IMR-90 (cell line): ENCODE results near the gene MIEN1. TPM values are rescaled to one million over a fixed set of nuclear protein-coding genes. Genes with fewer than 3 reads are reported as not detected.

Source experiments
- ATAC-seq: fragments of 200-7000 bp; cut with Tn5 transposase; 2 replicates; pipeline ENCODE4 v1.9.1; 2020; ENCODE audit warnings: low read depth, mild to moderate bottlenecking, moderate library complexity
- BruUV-seq: library from RNA; stranded (reverse); fragments of 400-500 nt; replicated peaks from 2 replicates; lab custom pipeline; 2021; lab: Mats Ljungman, UMichigan
- CTCF ChIA-PET: fragments of 300-600 bp; formaldehyde crosslinking; extraction: SDS; loops from one replicate; lab custom pipeline; 2021; ENCODE audit warnings: antibody characterized with exemption; lab: Yijun Ruan, JAX
- POLR2A ChIA-PET: fragments of 300-600 bp; sonication (Branson Sonifier 250); formaldehyde crosslinking; loops from one replicate; lab custom pipeline; 2022; ENCODE audit warnings: antibody characterized with exemption; ENCODE audit not compliant: unreplicated experiment; lab: Charles Lee
- DNase-seq: peaks from one replicate; pipeline ENCODE4 v3.0.0; 2013
- H2AFZ ChIP-seq: replicated peaks from 2 replicates; pipeline ENCODE3; 2013; ENCODE audit warnings: low read length, mild to moderate bottlenecking; ENCODE audit not compliant: poor library complexity
- H2AK5ac ChIP-seq: 2 replicates; pipeline ENCODE4 v1.6.1; 2013; ENCODE audit warnings: low read depth, low read length, inconsistent platforms
- H2AK9ac ChIP-seq: replicated peaks from 2 replicates; pipeline ENCODE3; 2013; ENCODE audit warnings: mild to moderate bottlenecking, low read depth, low read length, moderate library complexity; ENCODE audit not compliant: poor library complexity
- H2BK120ac ChIP-seq: 2 replicates; pipeline ENCODE4 v1.6.1; 2013; ENCODE audit warnings: low read depth, low read length, inconsistent platforms
- H2BK15ac ChIP-seq: 3 replicates; pipeline ENCODE4 v1.6.1; 2013; ENCODE audit warnings: low read depth, low read length, inconsistent platforms
- H2BK20ac ChIP-seq: 2 replicates; pipeline ENCODE4 v1.6.1; 2013; ENCODE audit warnings: low read depth, mild to moderate bottlenecking, inconsistent platforms, low read length, moderate library complexity
- H2BK5ac ChIP-seq: 2 replicates; pipeline ENCODE4 v1.6.1; 2013; ENCODE audit warnings: mild to moderate bottlenecking, low read depth, low read length, inconsistent platforms; ENCODE audit not compliant: poor library complexity, severe bottlenecking
- H3K14ac ChIP-seq: replicated peaks from 2 replicates; pipeline ENCODE4 v1.6.1; 2013; ENCODE audit warnings: low read depth, low read length, inconsistent platforms
- H3K18ac ChIP-seq: 2 replicates; pipeline ENCODE4 v1.6.1; 2013; ENCODE audit warnings: low read depth, low read length, control low read depth
- H3K23ac ChIP-seq: 2 replicates; pipeline ENCODE4 v1.6.1; 2013; ENCODE audit warnings: low read depth, low read length, inconsistent platforms
- H3K27ac ChIP-seq: 2 replicates; pipeline ENCODE4 v1.5.1; 2013; ENCODE audit warnings: mild to moderate bottlenecking, control low read depth, low read length; ENCODE audit not compliant: insufficient read depth
- H3K27me3 ChIP-seq: 2 replicates; pipeline ENCODE4 v1.6.1; 2013; ENCODE audit warnings: low read length; ENCODE audit not compliant: control insufficient read depth, insufficient read depth
- H3K36me3 ChIP-seq: 2 replicates; pipeline ENCODE4 v1.6.1; 2013; ENCODE audit warnings: low read length, mixed read lengths; ENCODE audit not compliant: control insufficient read depth, insufficient read depth
- H3K4ac ChIP-seq: 2 replicates; pipeline ENCODE4 v1.6.1; 2013; ENCODE audit warnings: low read depth, low read length, inconsistent platforms
- H3K4me1 ChIP-seq: 2 replicates; pipeline ENCODE4 v1.6.1; 2013; ENCODE audit warnings: low read length, mixed read lengths; ENCODE audit not compliant: control insufficient read depth, insufficient read depth
- H3K4me2 ChIP-seq: 2 replicates; pipeline ENCODE4 v1.6.1; 2013; ENCODE audit warnings: low read depth, mild to moderate bottlenecking, control low read depth, low read length, moderate library complexity
- H3K4me3 ChIP-seq: 2 replicates; pipeline ENCODE4 v1.5.1; 2013; ENCODE audit warnings: low read depth, mild to moderate bottlenecking, control low read depth, low read length, moderate library complexity; ENCODE audit not compliant: insufficient read depth
- H3K56ac ChIP-seq: 2 replicates; pipeline ENCODE4 v1.6.1; 2013; ENCODE audit warnings: low read length, inconsistent platforms; ENCODE audit not compliant: insufficient read depth; ENCODE audit errors: extremely low read depth
- H3K79me1 ChIP-seq, 2 experiments: 2 replicates each; pipeline ENCODE4 v1.6.1; 2013; ENCODE audit warnings: low read length in 2 of 2, inconsistent platforms in 1 of 2, low read depth in 1 of 2
- H3K9ac ChIP-seq: 2 replicates; pipeline ENCODE4 v1.6.1; 2013; ENCODE audit warnings: low read depth, low read length, control low read depth
- H3K9me1 ChIP-seq: 2 replicates; pipeline ENCODE4 v1.6.1; 2013; ENCODE audit warnings: low read length, inconsistent platforms; ENCODE audit not compliant: insufficient read depth
- H3K9me3 ChIP-seq: 2 replicates; pipeline ENCODE4 v1.6.1; 2013; ENCODE audit warnings: low read length; ENCODE audit not compliant: control insufficient read depth, insufficient read depth
- H4K20me1 ChIP-seq: 2 replicates; pipeline ENCODE4 v1.6.1; 2013; ENCODE audit warnings: low read length, inconsistent platforms; ENCODE audit not compliant: insufficient read depth
- H4K5ac ChIP-seq: 2 replicates; pipeline ENCODE4 v1.6.1; 2013; ENCODE audit warnings: mild to moderate bottlenecking, low read depth, low read length, control low read depth
- H4K8ac ChIP-seq, 2 experiments: 2 replicates each; pipeline ENCODE4 v1.6.1; 2013; ENCODE audit warnings: low read depth in 2 of 2, low read length in 2 of 2, control low read depth in 1 of 2, inconsistent platforms in 1 of 2
- H4K91ac ChIP-seq: 2 replicates; pipeline ENCODE4 v1.6.1; 2013; ENCODE audit warnings: low read depth, low read length, inconsistent platforms; ENCODE audit not compliant: insufficient read depth
- CHD1 ChIP-seq: IDR thresholded peaks from 2 replicates; pipeline ENCODE4 v1.6.1; 2012; ENCODE audit warnings: low read depth, low read length, improper control_type of control experiment
- CTCF ChIP-seq: conservative IDR thresholded peaks from 2 replicates; pipeline ENCODE4 v1.5.1; 2012; ENCODE audit warnings: mild to moderate bottlenecking, low read depth, low read length, improper control_type of control experiment
- ELK1 ChIP-seq: fragments of 150-350 bp; IDR thresholded peaks from 2 replicates; pipeline ENCODE4 v1.6.1; 2016; ENCODE audit warnings: low read depth, mild to moderate bottlenecking, low read length, moderate library complexity, borderline replicate concordance
- FOS ChIP-seq: fragments of 150-350 bp; IDR thresholded peaks from 2 replicates; pipeline ENCODE4 v1.6.1; 2016; ENCODE audit warnings: low read depth, low read length
- MAFK ChIP-seq: IDR thresholded peaks from 2 replicates; pipeline ENCODE4 v1.6.1; 2012; ENCODE audit warnings: low read depth, low read length, improper control_type of control experiment
- MAZ ChIP-seq: IDR thresholded peaks from 2 replicates; pipeline ENCODE4 v1.6.1; 2012; ENCODE audit warnings: low read depth, mild to moderate bottlenecking, low read length, improper control_type of control experiment, moderate library complexity, borderline replicate concordance
- MXI1 ChIP-seq: IDR thresholded peaks from 2 replicates; pipeline ENCODE4 v1.6.1; 2012; ENCODE audit warnings: low read depth, mild to moderate bottlenecking, low read length, moderate library complexity, borderline replicate concordance
- NFE2L2 ChIP-seq: fragments of 150-350 bp; IDR thresholded peaks from 2 replicates; pipeline ENCODE4 v1.6.1; 2016; ENCODE audit warnings: low read depth, mild to moderate bottlenecking, low read length
- POLR2A ChIP-seq: IDR thresholded peaks from 2 replicates; pipeline ENCODE4 v1.6.1; 2012; ENCODE audit warnings: mild to moderate bottlenecking, low read depth, low read length
- RAD21 ChIP-seq: IDR thresholded peaks from 2 replicates; pipeline ENCODE4 v1.6.1; 2012; ENCODE audit warnings: low read length, improper control_type of control experiment
- RCOR1 ChIP-seq: IDR thresholded peaks from 2 replicates; pipeline ENCODE4 v1.6.1; 2012; ENCODE audit warnings: mild to moderate bottlenecking, low read length, improper control_type of control experiment; ENCODE audit not compliant: insufficient replicate concordance
- RFX5 ChIP-seq: IDR thresholded peaks from 2 replicates; pipeline ENCODE4 v1.8.0; 2012; ENCODE audit warnings: low read depth, mild to moderate bottlenecking, low read length, moderate library complexity
- WGBS, 2 experiments: methylation state at CpG; one replicate each; pipeline versions ENCODE4 v1.1.5 to v1.1.7; 2013; ENCODE audit warnings: missing lambda C conversion rate in 2 of 2; ENCODE audit not compliant: insufficient read length in 1 of 2; ENCODE audit errors: extremely low coverage in 2 of 2; 5-methylcytosine and 5-hydroxymethylcytosine counted together
- dilution Hi-C: fragments of 300-500 bp; cut with HindIII; formaldehyde crosslinking; loops from one replicate; pipeline ENCODE4 v1.14.3; 2018; ENCODE audit warnings: low sequenced_read_pairs; ENCODE audit not compliant: unreplicated experiment
- in situ Hi-C: fragments of 300-500 bp; cut with MboI; formaldehyde crosslinking; loops from 3 replicates; pipeline ENCODE4 v1.14.3; 2019; ENCODE audit warnings: low sequenced_read_pairs, inconsistent platforms, mixed read lengths
- intact Hi-C: fragments of 100-400 bp; cut with micrococcal nuclease; formaldehyde crosslinking; loops from 2 replicates; pipeline ENCODE4 v1.10.0; 2022
- polyA plus RNA-seq, 3 experiments: library from polyadenylated mRNA; depleted of rRNA; stranded (reverse); fragments of >200 nt; gene quantifications; 2 replicates each; pipeline ENCODE4 v1.2.3, GENCODE V29; 2012; ENCODE audit warnings: low replicate concordance in 1 of 3
- total RNA-seq: library from RNA; depleted of rRNA; stranded (reverse); fragments of >200 nt; gene quantifications from 2 replicates; pipeline ENCODE4 v1.2.3, GENCODE V29; 2012
- TF ChIP-seq, protein P1 (sequence below): fragments of 150-350 bp; IDR thresholded peaks from 2 replicates; pipeline ENCODE4 v1.6.1; 2017; ENCODE audit warnings: mild to moderate bottlenecking, antibody characterized with exemption, low read length, low read depth

Gene MIEN1
- total and polyA plus RNA-seq, 2 of the 4 experiments (the other 2 are of a cell fraction): 20.3 to 75.6 TPM

DNA sequence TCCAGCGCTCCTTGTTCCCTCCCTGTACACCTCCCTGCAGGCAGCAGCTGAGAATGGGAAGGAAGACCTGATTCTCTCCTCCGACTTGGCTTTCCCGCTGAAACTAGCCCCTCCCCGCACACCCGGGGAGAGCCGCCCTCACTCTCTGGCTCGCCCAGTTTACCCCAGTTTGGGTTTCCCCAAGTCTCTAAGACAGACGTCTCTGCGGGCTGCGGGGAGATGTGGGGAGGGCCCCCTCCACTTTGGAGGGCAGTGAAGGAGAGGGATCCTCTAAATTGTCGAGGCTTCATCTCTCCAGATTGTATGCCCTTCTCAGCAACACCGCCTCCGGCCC, 8.2 kb upstream of the MIEN1 start:
- H3K23ac ChIP-seq: no peak overlapping the region
- H2AK5ac ChIP-seq: no peak overlapping the region
- intact Hi-C loops (no loop called here), dilution Hi-C loops (no loop called here), in situ Hi-C loops (no loop called here)
- H4K20me1 ChIP-seq: no peaks in the 10 kb centered on the region
- H2AFZ ChIP-seq: peak overlapping the region; percentile 85
- BruUV-seq: no TSS peak
- no peak overlapping the region for H3K56ac ChIP-seq
- POLR2A ChIA-PET: no interaction called here
- H3K4me2 ChIP-seq: peak overlapping the region; percentile 2; the same call in 1 of the 2 replicates
- no peak for DNase-seq
- H4K8ac ChIP-seq: no peak overlapping the region
- H3K9me3 ChIP-seq: no peaks in the 10 kb centered on the region
- CTCF ChIA-PET: no interaction called here
- no peak overlapping the region for H4K5ac ChIP-seq
- peak; percentile 6; the same call in 1 of the 2 replicates for ATAC-seq
- no peak overlapping the region for H3K18ac ChIP-seq
- H3K9ac ChIP-seq: no peak overlapping the region
- H3K36me3 ChIP-seq: no peaks in the 10 kb centered on the region
- no peak overlapping the region for H2BK15ac ChIP-seq
- H3K4ac ChIP-seq: no peak overlapping the region
- TF ChIP-seq POLR2A (no peak), CHD1 (no peak), MAZ (no peak), ELK1 (no peak), MXI1 (no peak), RFX5 (no peak), FOS (no peak), MAFK (no peak), RCOR1 (no peak), NFE2L2 (no peak), CTCF (no peak), RAD21 (no peak)
- TF ChIP-seq, protein P1, sequence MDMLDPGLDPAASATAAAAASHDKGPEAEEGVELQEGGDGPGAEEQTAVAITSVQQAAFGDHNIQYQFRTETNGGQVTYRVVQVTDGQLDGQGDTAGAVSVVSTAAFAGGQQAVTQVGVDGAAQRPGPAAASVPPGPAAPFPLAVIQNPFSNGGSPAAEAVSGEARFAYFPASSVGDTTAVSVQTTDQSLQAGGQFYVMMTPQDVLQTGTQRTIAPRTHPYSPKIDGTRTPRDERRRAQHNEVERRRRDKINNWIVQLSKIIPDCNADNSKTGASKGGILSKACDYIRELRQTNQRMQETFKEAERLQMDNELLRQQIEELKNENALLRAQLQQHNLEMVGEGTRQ: no peak
- no peak overlapping the region for H2BK20ac ChIP-seq
- H3K79me1 ChIP-seq: no peaks in the 10 kb centered on the region
- WGBS, 2 experiments: 20% methylated on average over 1 of the region's 13 CpGs; no CpG with 5 or more reads in 1 of the 2 experiments
- peak overlapping the region; percentile 52 for H2AK9ac ChIP-seq
- H3K14ac ChIP-seq: no peak overlapping the region
- H4K91ac ChIP-seq: no peak overlapping the region
- H2BK5ac ChIP-seq: no peak overlapping the region
- no peak overlapping the region for H2BK120ac ChIP-seq
- H3K4me1 ChIP-seq: peaks cover 16% of the 10 kb centered on the region; the same call in 1 of the 2 replicates
- no peak overlapping the region for H3K4me3 ChIP-seq
- 0 out of 2 replicates have a peak, but pooled peaks cover 10% of the 10 kb centered on the region for H3K9me1 ChIP-seq
- no peak overlapping the region for H3K27ac ChIP-seq
- H3K27me3 ChIP-seq: peaks cover 40% of the 10 kb centered on the region
